Measurements from ENCODE around the gene MORN1.

The MORN1 gene

GRCh38 chr1:2294033-2294724, 97.2 kb downstream of the MORN1 start:
- H3K4me3 ChIP-seq (ENCODE audit: low read depth, low read length): no peak overlapping the region
- no peak overlapping the region for H3K27ac ChIP-seq
- no peaks in the 10 kb centered on the region for H3K27me3 ChIP-seq (replicated peaks)
- peak; percentile 27 for DNase-seq
- in situ Hi-C loops (cut with HindIII; ENCODE audit: low pct_ligation_motif_present, low sequenced_read_pairs): no loop called here
- no peaks in the 10 kb centered on the region for H3K36me3 ChIP-seq (replicated peaks)
- TF ChIP-seq CTCF (IDR thresholded peaks at IDR 0.05; ENCODE audit: low read depth, low read length, missing control alignments): no peak

- no peak for TF ChIP-seq CTCF (IDR thresholded peaks at IDR 0.05; ENCODE audit: low read depth, low read length, missing control alignments)
- no peaks in the 10 kb centered on the region for H3K27me3 ChIP-seq (replicated peaks)
- in situ Hi-C loops (cut with HindIII; ENCODE audit: low pct_ligation_motif_present, low sequenced_read_pairs): no loop called here
- no peaks in the 10 kb centered on the region for H3K36me3 ChIP-seq (replicated peaks)
- no peak overlapping the region for H3K27ac ChIP-seq
- no peak overlapping the region for H3K4me3 ChIP-seq (ENCODE audit: low read depth, low read length)
- no peak for DNase-seq
Measured at GRCh38 chr1:2292725-2293450, 98.5 kb downstream of the MORN1 start.

GRCh38 chr1:2291577-2291976, 99.8 kb downstream of the MORN1 start:
- no peak overlapping the region for H3K27ac ChIP-seq
- DNase-seq: no peak
- in situ Hi-C loops (cut with HindIII; ENCODE audit: low pct_ligation_motif_present, low sequenced_read_pairs): no loop called here
- H3K36me3 ChIP-seq (replicated peaks): no peaks in the 10 kb centered on the region
- H3K27me3 ChIP-seq (replicated peaks): no peaks in the 10 kb centered on the region
- no peak overlapping the region for H3K4me3 ChIP-seq (ENCODE audit: low read depth, low read length)
- TF ChIP-seq CTCF (IDR thresholded peaks at IDR 0.05; ENCODE audit: low read depth, low read length, missing control alignments): no peak

GRCh38 chr1:2290595-2291510, 100.5 kb downstream of the MORN1 start:
- H3K27me3 ChIP-seq (replicated peaks): no peaks in the 10 kb centered on the region

GRCh38 chr1:2290171-2290578, 101.2 kb downstream of the MORN1 start:
- TF ChIP-seq CTCF (IDR thresholded peaks at IDR 0.05; ENCODE audit: low read depth, low read length, missing control alignments): no peak
- H3K36me3 ChIP-seq (replicated peaks): no peaks in the 10 kb centered on the region
- in situ Hi-C loops (cut with HindIII; ENCODE audit: low pct_ligation_motif_present, low sequenced_read_pairs): no loop called here
- H3K27ac ChIP-seq: peak overlapping the region; percentile 39
- no peak for DNase-seq
- H3K4me3 ChIP-seq (ENCODE audit: low read depth, low read length): no peak overlapping the region
- no peaks in the 10 kb centered on the region for H3K27me3 ChIP-seq (replicated peaks)

More at GRCh38 chr1:2290595-2291510, 100.5 kb downstream of the MORN1 start:
- peak; percentile 94 for DNase-seq
- Histone ChIP-seq H3K27ac (peak overlapping the region; percentile 51), H3K4me3 (ENCODE audit: low read depth, low read length) (peak overlapping the region; percentile 36), H3K36me3 (replicated peaks) (no peaks in the 10 kb centered on the region)
- TF ChIP-seq CTCF (IDR thresholded peaks at IDR 0.05; ENCODE audit: low read depth, low read length, missing control alignments): no peak
- in situ Hi-C loops (cut with HindIII; ENCODE audit: low pct_ligation_motif_present, low sequenced_read_pairs): no loop called here
